NCI-H1436 (cell line): Measurements from ENCODE around the gene SPNS1.
"Not testable (repeated sequence)": the region's sequence is repeated elsewhere in the genome, so short reads cannot be mapped to it uniquely, and the experiment has no call there.

Experiments used
- DNase-seq: peaks from one replicate; lab custom pipeline; 2025; lab: John Stamatoyannopoulos, UW

SPNS1 gene

DNA sequence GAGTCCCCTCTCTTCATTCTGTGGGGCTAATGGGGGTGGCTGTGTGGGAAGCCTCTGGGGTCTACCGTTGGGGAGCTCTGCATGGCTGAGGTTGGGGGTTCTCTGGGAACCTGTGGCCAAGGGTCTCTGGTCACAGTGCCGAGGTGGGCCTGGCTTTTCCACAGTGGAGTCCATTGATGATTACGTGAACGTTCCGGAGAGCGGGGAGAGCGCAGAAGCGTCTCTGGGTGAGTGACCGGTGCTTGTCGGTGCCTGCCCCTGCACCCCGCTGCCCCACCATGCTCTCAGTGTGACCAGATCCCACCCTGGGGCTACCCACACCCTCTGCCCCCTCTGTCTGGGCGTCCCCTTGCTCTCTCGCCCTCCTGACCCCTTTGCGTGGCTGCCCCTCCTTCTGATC is 14.8 kb downstream of the SPNS1 start:
- no peak for DNase-seq

GRCh38 chr16:28990375-28991040 is 15.9 kb downstream of the SPNS1 start:
- no peak for DNase-seq

- no peak for DNase-seq
Observed at GRCh38 chr16:28991687-28992086, 17.1 kb downstream of the SPNS1 start.

DNA sequence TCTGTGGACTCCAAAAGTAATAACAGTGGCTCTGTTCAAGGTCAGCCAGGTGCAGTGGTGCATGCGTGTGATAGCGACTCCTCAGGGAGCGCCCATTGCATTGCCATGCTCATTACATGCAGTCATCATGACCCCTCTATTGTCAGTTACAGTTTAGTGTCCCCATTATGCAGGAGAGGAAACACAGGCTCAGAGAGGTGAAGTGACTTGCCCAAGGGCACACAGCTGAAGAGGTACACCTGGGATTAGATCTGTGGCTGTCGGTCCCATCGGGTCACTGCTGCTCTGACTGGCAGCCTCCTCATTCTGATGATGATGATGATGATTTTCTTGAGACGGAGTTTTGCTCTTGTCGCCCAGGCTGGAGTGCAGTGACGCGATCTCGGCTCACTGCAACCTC is 17.9 kb downstream of the SPNS1 start:
- DNase-seq = no peak

DNA sequence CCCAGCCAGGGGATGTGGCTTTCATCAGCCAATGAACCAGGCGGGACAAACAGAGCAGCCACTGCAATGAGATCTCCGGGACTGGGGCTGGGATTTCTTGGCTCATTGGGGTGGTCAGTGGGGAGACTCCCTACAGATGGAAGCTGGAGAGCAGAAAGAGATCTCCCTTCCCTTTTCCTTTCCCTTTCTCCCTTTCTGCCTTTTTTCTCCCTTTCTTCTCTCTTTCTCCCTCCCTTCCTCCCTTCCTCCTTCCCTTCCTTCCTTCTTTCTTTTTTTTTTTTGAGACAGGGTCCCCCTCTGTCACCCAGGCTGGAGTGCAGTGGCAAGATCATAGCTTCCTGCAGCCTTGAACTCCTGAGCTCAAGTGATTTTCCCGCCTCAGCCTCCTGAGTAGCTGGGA is 24.3 kb downstream of the SPNS1 start:
- DNase-seq = no peak

DNA sequence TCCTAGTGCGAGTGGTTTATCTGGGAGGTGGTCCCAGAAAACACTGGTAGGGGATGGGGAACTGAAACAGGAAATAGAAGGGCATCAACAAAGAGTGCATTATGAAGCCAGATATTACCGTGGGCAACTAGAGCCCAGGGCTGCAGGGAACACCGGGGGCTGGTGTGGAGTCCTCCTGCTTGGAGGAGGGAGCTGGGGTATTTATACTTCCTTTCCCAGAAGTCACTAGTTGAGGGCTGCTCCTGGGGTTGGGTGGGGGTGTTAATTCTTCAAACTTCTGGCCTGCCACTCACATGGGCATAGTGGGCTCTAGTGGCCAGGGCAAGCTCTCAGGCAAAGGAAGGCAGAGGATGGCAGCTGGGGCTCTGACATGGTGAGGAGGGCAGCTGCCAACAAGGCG is 25.0 kb downstream of the SPNS1 start:
- no peak for DNase-seq

DNA sequence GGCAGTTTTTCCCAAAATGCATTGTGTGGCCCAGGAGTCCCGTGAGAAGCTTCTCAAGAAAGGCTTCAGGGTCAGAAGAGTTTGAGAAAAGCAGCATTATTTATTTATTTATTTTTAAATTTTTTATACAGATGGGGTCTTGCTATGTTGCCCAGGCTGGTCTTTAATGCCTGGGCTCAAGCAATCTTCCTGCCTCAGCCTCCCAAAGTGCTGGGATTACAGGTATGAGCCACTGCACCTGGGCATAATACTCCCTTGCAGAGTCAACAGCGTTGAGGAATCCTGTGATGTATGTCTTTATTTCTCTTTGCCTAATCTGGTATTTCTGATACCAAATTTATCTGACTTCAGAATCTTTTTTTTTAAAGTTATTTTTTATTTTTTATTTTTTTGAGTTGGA is 25.4 kb downstream of the SPNS1 start:
- no peak for DNase-seq

DNA sequence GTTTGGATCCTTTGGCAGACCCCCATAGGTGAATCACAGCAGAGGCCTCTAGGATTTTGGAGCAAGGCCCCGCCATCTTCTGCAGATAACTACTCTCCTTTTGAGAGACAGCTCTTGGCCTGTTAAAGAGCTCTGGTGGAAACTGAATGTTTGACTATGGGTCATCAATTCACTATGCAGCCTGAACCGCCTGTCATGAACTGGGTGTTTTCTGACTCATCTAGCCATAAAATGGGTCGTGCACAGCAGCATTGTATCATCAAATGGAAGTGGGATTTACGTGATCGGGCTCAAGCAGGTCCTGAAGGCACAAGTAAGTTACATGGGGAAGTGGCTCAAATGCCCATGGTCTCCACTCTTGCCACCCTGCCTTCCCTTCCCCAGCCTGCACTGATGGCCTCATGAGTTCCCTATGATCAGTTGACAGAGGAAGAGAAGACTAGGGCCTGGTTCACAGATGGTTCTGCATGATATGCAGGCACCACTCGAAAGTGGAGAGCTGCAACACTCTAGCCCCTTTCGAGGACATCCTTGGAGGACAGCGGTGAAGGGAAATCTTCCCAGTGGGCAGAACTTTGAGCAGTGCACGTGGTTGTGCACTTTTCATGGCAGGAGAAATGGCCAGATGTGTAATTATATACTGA is 30.0 kb downstream of the SPNS1 start:
- not testable (repeated sequence) for DNase-seq

GRCh38 chr16:29007730-29008593 is 33.4 kb downstream of the SPNS1 start:
- no peak for DNase-seq

- DNase-seq = no peak
Observed at GRCh38 chr16:29009050-29009837, 34.7 kb downstream of the SPNS1 start.

DNA sequence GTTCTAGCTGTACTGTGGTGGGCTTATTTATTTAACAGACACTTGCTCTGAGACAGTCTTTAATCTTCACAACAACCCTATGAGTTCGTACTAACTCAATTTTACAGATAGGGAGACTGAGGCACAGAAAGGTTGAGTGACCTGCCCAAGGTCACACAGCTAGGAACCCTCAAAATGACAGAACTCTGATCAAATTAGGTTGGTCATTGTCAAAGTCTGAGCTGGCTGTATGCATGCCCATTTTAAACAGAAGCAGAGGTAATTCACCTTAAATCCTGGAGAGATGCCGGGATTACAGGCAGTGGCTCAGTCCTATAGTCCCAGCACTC is 35.2 kb downstream of the SPNS1 start:
- DNase-seq = no peak

DNA sequence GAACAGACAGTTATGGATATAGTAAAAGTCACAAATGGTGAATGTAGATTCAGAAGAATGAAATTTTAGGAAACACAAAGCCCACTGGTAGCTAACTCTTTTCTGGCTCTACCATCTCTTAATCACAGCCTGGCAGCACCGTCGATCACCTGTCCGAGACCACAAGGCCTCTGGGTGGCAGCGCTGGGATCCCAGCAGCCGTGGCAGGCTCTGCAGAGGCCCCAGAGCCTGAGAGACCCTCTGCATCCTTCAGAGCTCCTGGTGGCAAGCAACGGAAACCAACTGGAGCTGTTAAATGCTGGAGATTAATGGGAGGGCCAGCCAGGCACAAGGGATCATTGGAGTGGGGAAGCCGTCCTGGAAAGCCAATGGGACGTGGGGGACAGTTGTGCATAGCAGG is 36.5 kb downstream of the SPNS1 start:
- no peak for DNase-seq

DNA sequence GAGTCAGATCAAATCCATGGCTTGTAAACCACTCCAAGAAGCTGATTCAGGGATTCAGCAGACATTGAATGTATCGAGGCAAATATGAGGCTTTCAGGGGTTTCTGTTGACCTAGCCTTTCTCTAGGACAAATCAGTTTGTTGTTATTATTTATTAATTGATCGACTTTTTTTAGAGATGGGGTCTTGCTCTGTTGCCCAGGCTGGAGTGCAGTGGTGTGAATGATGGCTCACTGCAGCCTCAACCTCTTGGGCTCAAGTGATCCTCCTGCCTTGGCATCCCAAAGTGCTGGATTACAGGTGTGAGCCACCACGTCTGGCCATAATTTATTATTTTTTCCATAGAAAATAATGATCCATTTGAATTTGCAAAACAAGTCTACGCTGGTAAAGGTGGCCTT is 37.3 kb downstream of the SPNS1 start:
- no peak for DNase-seq

DNA sequence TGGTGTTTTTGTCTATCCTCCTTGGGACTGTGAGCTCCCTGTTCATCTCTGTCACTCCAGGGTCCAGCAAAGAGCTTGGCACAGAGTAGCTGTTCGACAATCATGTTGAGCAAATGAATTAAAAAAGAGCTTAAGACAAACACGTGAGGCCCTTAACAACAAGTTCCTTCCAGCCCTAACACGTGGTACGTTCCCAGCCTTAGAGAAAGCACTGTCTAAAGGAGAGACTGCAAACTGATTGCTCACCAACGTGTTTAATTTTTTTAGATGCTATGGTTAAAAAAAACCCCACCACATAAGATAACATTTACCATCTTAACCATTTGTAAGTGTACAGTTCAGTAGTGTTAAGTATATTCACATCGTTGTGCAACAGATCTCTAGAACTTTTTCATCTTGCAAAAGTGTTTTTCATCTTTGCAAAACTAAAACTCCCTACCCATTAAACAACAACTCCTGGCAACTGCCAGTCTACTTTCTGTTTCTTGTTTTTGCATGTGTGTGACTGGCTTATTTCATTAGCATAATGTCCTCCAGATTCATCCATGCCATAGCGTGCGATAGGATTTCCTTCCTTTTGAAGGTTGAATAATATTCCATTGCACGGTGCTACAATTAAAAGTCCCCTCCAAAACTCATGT is 38.5 kb downstream of the SPNS1 start:
- no peak for DNase-seq

GRCh38 chr16:29014561-29015069 is 40.0 kb downstream of the SPNS1 start:
- no peak for DNase-seq

- DNase-seq = no peak
Observed at GRCh38 chr16:29022196-29022595, 47.6 kb downstream of the SPNS1 start.

- DNase-seq = no peak
Observed at GRCh38 chr16:29023279-29024277, 49.0 kb downstream of the SPNS1 start.

GRCh38 chr16:29024278-29024677 is 49.7 kb downstream of the SPNS1 start:
- DNase-seq = no peak

- DNase-seq = no peak
Observed at GRCh38 chr16:29025218-29025617, 50.6 kb downstream of the SPNS1 start.

DNA sequence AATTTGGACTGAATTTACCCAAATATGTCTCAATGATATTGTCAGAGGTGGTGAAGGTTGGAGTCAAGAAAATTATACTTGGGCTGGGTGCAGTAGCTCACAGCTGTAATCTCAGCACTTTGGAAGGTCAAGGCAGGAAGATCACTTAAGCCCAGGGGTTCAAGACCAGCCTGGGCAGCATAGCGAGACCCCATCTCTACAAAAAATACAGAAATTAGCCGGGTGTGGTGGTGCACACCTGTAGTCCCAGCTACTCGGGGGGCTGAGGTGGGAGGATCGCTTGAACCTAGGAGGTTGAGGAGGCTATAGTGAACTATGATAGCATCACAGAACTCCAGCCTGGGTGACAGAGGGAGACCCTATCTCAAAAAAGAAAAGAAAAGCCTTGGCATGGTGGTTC is 51.2 kb downstream of the SPNS1 start:
- DNase-seq = no peak
